Astrocyte (in vitro differentiated cells and primary cell): ENCODE measurements around the gene ALDH3A2.

Source experiments
- CTCF ChIP-seq: IDR thresholded peaks from 2 replicates; pipeline ENCODE4 v1.5.1; 2011; ENCODE audit warnings: low read depth, mild to moderate bottlenecking, inconsistent platforms, low read length, moderate library complexity; ENCODE audit not compliant: insufficient read depth
- EZH2 ChIP-seq: IDR thresholded peaks from 2 replicates; pipeline ENCODE4 v1.6.1; 2012; ENCODE audit warnings: mild to moderate bottlenecking, low read length, inconsistent platforms; ENCODE audit not compliant: insufficient read depth

- TF ChIP-seq CTCF, result no peak
- no peak for TF ChIP-seq EZH2
Observed at GRCh38 chr17:19714542-19715411, 66.2 kb downstream of the ALDH3A2 start.
